DMS114 treated with DMSO at 0.1 percent for 48 hours (cell line): Measurements from ENCODE around the gene ECM1.

ENCODE experiments used
- DNase-seq: peaks from one replicate; lab custom pipeline; 2025; ENCODE audit not compliant: unreplicated experiment; lab: John Stamatoyannopoulos, UW

The ECM1 gene

DNA sequence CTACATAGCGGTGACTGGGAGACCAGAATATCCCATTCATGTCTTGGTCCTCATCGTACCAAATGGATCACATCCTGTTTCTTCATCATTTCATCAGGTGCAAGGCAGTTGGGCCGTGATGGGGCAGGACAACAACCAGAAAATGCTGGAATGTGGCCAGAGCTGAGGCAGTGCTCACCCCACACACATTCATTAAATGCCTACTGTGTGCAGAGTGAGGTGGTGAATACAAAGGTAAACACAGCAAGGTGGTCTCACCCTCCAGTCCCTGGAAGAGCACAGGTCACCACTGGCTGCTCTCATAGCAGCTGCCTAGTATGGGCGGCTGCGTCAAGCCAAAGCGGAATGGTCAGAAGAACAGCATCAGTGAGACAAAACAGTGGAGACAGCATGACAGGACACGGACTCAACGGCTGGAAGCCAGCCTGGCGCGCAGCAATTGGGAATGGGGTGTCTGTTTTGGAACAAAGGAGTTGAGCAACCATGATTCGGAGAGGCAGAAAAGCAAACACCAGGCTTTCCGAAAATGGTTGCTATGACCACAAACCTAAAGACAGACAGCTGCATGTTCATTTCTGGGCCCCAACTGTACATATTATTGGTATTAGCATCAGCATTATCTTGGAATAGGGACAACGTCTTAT, 35.7 kb downstream of the ECM1 start:
- no peak for DNase-seq

- DNase-seq: no peak
Observed at GRCh38 chr1:150544204-150544603, 36.3 kb downstream of the ECM1 start.

DNA sequence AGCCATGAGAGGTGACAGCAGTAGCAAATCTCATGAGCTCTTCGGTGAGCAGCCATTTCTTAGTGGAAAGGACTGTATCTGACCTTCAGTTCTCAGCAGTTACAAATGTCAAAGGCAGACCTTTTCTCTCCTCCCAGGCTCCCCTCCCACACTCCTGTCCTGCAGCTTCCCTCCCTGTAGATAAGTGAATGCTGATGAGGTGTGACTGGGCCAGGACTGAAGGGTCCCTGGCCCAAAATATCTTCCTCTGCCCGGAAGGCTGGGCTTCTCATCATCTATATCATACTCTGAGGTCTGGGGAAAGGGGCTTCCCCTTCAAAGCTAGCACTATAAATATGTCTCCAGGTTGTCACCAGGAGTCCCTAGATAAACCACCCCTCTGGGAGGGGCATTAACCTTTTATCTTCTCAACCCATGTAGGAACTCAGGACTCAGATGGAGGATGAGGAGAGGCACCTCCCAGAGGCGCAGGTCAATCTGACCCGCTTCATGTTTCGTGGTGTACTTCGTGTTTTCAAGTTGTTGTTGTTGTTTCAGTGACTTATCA, 37.6 kb downstream of the ECM1 start:
- no peak for DNase-seq

DNA sequence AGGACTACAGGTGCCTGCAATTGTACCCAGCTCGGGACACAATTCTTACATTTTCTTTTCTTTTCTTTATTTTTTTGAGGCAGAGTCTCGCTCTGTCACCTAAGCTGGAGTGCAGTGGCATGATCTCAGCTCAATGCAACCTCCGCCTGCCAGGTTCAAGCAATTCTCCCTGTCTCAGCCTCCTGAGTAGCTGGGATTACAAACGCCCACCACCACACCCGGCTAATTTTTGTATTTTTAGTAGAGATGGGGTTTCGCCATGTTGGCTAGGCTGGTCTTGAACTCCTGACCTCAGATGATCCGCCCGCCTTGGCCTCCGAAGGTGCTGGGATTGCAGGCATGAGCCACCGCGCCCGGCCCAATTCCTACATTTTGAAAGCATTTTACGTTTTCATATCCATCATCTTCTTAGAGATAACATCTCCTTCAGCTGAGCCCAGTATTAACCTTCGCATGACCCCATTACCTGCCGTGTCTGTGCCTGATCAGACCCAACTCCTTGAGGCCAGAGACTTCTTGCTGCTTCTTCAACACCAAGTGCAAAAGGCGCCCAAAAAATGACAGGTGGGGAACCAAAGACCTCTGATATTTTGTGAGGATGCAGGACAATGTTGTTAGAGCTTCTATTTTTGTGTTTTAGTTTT, 38.5 kb downstream of the ECM1 start:
- DNase-seq: no peak

DNA sequence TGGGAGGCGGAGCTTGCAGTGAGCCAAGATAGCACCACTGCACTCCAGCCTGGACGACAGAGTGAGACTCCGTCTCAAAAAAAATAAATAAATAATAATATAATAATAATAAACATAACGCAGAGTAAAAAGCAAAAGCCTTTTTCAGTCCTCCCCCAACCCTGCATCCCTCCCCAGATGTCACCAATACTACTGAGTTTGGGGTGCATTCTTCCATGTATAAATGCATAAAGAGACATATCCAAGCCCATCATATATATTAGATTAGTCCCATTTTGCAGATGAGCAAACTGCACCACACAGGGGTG, 40.4 kb downstream of the ECM1 start:
- no peak for DNase-seq

GRCh38 chr1:150548632-150549495, 41.0 kb downstream of the ECM1 start, which contains the start of gene ADAMTSL4:
TSS of gene ADAMTSL4 (plus strand) at chr1:150549408. CDS start at chr1:150552289, 2,881 bp downstream.
- no peak for DNase-seq

- no peak for DNase-seq
Observed at GRCh38 chr1:150549496-150550221, 41.8 kb downstream of the ECM1 start.

GRCh38 chr1:150550222-150551050, 42.5 kb downstream of the ECM1 start:
- no peak for DNase-seq

DNA sequence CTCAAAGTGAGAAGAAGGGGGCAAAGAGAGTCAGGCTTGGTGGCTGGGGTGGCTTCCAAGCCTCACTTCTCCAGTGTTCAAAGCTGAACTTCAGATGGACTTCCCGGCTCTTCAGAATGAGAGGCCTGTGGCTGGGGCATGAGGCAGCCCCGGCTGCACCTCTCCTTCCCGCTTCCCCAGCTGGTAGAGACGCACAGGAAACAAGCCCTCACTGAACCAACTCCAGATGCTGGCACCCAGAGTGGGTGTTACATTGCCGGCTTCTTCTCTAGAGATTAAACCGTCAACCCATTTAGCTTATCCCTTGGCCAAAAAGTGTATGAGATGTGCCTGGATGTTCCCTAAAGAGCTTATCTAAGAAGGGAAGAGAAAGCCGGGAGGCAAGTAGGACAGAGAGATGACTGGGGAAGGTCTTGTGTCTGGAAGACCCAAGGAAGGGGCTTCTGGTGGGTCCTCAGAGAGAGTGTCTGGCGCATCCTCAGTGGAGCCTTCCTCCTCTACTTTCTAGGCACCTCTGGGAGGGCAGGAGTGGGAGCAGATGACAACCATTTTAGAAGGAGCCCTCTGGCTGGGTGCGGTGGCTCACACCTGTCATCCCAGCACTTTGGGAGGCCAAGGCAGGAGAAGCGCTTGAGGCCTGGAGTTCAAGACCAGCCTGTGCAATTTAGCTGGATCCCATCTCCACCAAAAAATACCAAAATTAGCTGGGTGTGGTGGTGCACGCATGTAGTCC, 43.3 kb downstream of the ECM1 start:
- no peak for DNase-seq

GRCh38 chr1:150551784-150552127, 43.8 kb downstream of the ECM1 start:
- DNase-seq: no peak

- DNase-seq: no peak
Observed at GRCh38 chr1:150552128-150552910, 44.4 kb downstream of the ECM1 start.

- DNase-seq: no peak
Observed at GRCh38 chr1:150552911-150553289, 45.0 kb downstream of the ECM1 start.

- no peak for DNase-seq
Observed at GRCh38 chr1:150553392-150554085, 45.6 kb downstream of the ECM1 start.

DNA sequence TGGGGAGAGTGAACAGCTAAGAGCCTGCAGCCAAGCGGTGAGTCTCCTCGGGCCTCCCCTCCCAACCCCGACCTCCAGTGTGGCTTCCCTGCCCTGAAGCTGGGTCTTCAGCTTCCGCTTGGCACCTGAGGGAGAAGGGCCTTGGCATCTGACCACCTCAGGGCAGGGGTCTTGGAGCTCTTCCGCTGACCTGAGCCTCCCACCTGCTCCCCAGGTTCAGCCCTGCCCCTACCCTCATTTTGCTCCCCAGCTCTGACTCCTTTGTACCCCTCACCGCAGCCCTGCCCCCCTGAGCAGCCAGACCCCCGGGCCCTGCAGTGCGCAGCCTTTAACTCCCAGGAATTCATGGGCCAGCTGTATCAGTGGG, 46.2 kb downstream of the ECM1 start:
- no peak for DNase-seq

DNA sequence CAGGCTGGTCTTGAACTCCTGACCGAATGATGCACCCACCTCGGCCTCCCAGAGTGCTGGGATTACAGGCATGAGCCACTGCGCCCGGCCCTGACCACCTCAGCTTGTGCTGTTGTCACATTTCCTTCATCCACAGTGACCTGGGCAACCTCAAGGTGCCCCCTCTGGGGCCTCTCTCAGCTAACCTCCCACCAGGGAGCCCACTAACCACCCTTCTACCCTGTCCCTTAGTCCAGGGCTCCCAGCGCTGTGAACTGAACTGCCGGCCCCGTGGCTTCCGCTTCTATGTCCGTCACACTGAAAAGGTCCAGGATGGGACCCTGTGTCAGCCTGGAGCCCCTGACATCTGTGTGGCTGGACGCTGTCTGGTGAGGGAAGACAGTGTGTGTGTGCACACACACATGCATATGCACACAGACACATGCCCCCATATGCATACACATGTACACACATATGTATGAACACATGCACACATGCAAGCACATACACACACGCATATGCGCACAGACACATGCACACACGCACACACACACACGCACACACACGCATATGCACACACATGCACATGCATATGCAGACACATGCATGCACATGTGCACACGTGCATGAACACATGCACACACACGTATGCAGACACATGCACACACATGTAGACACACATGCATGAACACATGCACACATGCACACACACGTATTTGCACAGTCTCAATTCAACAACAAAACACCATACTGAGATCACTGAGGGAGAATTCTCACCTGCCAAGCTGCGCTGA, 47.5 kb downstream of the ECM1 start:
- no peak for DNase-seq

DNA sequence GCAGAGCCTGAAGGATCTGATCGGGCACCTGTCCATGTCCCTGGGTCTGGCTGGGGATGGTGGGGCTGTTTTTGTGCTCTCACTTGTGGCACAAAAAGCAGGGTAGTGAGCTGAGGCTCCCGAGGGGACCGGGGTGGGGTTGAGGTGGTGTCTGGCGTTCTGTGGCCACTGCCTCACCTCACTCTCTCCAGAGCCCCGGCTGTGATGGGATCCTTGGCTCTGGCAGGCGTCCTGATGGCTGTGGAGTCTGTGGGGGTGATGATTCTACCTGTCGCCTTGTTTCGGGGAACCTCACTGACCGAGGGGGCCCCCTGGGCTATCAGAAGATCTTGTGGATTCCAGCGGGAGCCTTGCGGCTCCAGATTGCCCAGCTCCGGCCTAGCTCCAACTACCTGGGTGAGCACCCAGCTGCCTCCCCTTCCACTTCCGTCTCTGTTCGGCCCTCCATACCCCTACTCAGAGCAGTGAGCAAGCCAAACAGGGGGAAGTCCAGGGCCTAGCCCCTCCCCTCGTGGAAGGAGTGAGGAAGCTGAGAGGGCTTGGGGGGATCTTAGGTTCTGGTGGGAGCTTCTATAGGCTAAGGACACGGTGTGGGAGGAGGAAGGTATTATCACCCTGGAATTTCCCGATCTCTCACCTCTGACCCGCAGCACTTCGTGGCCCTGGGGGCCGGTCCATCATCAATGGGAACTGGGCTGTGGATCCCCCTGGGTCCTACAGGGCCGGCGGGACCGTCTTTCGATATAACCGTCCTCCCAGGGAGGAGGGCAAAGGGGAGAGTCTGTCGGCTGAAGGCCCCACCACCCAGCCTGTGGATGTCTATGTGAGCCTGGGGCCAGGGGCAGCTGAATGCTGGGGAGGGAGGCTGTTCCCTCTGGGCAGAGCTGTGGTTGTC, 48.3 kb downstream of the ECM1 start:
- no peak for DNase-seq
